ENCODE data around the gene UGGT2.
"Not testable (repeated sequence)": the region's sequence is repeated elsewhere in the genome, so short reads cannot be mapped to it uniquely, and the experiment has no call there.

The UGGT2 gene

DNA sequence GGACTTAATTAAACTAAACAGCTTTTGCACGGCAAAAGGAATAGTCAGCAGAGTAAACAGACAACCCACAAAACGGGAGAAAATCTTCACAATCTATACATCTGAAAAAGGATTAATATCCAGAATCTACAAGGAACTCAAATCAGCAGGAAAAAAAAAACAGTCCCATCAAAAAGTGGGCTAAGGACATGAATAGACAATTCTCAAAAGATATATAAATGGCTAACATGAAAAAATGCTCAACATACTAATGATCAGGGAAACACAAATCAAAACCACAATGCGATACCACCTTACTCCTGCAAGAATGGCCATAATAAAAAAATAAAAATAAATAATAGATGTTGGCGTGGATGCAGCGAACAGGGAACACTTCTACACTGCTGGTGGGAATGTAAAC is 1.7 kb downstream of the UGGT2 start:
- DNase-seq: not testable (repeated sequence)

DNA sequence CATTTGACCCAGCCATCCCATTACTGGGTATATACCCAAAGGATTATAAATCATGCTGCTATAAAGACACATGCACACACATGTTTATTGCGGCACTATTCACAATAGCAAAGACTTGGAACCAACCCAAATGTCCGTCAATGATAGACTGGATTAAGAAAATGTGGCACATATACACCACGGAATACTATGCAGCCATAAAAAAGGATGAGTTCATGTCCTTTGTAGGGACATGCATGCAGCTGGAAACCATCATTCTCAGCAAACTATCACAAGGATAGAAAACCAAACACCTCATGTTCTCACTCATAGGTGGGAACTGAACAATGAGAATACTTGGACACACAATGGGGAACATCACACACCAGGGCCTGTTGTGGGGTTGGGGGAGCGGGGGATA is 2.2 kb downstream of the UGGT2 start:
- not testable (repeated sequence) for DNase-seq

DNA sequence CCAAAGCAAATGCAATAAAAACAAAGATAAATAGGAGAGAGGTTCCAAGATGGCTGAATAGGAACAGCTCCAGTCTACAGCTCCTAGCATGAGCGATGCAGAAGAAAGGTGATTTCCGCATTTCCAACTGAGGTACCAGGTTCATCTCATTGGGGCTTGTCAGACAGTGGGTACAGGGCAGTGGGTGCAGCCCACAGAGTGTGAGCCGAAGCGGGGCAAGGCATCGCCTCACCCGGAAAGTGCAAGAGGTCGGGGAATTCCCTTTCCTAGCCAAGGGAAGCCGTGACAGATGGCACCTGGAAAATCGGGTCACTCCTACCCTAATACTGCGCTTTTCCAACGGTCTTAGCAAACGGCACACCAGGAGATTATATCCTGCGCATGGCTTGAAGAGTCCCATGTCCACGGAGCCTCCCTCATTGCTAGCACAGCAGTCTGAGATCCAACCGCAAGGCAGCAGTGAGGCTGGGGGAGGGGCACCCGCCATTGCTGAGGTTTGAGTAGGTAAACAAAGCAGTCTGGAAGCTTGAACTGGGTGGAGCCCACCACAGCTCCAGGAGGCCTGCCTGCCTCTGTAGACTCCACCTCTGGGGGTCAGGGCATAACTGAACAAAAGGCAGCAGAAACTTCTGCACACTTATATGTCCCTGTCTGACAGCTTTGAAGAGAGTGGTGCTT is 6.6 kb downstream of the UGGT2 start:
- not testable (repeated sequence) for DNase-seq

GRCh38 chr13:96044238-96044637 is 9.0 kb downstream of the UGGT2 start:
- no peak for DNase-seq

DNA sequence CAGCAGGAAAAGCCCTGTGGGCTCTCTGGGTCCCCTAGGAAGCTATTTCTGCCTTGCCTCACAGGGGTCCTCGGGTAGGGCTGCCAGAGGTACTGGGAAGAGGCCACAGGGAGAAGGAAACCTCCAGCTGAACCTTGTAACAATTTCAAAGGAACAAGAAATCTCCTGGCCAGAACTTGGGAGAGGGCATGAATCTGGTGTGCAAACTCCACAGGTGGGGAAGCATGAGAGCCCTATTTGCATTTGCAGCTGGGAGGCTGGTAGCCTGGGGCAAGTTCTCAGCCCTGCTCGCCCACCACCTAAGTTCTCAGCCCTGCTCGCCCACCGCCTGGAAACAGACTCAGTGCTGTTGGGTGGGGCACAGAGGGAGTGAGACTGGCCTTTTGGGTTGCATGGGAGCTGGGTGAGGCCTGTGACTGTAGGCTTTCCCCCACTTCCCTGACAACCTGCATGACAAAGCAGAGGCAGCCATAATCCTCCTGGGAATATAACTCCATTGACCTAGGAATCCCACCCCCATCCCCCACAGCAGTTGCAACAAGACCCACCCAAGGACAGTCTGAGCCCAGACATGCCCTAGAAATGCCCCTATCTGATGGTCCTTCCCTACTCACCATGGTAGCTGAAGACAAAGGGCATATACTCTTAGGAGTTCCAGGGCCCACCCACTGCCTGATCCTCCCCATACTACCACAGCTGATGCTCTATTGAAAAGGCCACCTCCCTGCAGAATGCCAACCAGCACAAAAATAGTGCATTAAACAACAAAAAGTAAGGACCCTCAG is 11.7 kb downstream of the UGGT2 start:
- no peak for DNase-seq

GRCh38 chr13:96036515-96036914 is 16.7 kb downstream of the UGGT2 start:
- DNase-seq: no peak

- DNase-seq: no peak
These were observed 18.5 kb downstream of the UGGT2 start for GRCh38 chr13:96034662-96035061.

- no peak for DNase-seq
These were observed 19.8 kb downstream of the UGGT2 start for GRCh38 chr13:96033220-96034015.

DNA sequence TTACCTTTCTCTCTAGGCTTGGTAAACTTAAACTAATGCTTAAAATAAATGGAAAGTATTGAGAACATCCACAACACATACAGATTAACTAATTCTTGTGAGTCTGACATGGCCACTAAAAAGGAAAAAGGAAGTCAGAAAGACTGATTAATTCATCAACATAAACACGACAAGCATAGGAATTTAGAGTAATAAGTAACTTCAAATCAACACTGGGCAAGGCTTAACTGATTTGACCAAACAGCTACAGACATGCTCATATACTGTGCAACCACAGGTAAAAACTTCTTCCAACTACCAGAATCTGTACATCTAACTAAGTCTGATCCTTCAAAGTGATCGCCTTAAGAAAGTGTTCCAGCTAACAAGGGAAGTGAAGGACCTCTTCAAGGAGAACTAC is 20.5 kb downstream of the UGGT2 start:
- no peak for DNase-seq

DNA sequence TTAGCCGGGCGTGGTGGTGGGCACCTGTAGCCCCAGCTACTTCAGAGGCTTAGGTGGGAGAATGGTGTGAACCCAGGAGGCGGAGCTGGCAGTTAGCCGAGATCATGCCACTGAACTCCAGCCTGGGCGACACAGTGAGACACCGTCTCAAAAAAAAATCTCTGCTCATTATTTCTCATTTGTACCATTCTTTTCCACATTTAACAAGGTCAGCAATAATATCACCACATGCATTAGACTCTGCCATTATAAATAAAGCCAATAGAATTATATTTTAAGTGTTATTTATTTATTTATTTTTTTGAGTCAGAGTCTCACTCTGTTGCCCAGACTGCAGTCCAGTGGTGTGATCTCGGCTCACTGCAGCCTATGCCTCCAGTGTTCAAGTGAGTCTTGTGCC is 24.2 kb downstream of the UGGT2 start:
- DNase-seq: no peak

- DNase-seq: no peak
These were observed 25.7 kb downstream of the UGGT2 start for GRCh38 chr13:96027496-96027895.

- DNase-seq: no peak
These were observed 27.9 kb downstream of the UGGT2 start for GRCh38 chr13:96025283-96025682.

DNA sequence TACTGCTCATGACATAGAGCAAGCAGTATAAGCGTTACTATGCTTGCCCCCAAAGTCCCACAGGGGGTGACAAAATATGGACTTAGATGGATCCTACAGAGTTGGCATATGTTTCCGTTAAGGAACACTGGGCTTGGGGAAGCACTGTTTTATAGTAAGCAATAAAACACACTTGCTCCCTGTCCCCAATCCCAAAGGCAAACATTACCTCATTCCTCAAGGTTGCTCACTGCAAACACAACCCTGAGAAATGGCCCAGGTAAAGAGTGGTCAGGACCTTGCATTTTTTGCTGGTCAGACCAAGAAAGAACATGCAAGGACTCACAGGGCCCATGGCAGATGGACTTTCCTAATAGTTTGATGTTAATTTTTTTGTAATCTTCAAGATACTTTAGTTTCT is 32.3 kb downstream of the UGGT2 start:
- peak; percentile 35 for DNase-seq

GRCh38 chr13:96020155-96020575 is 33.0 kb downstream of the UGGT2 start:
- peak; percentile 79 for DNase-seq

GRCh38 chr13:96018135-96018534 is 35.1 kb downstream of the UGGT2 start:
- no peak for DNase-seq

DNA sequence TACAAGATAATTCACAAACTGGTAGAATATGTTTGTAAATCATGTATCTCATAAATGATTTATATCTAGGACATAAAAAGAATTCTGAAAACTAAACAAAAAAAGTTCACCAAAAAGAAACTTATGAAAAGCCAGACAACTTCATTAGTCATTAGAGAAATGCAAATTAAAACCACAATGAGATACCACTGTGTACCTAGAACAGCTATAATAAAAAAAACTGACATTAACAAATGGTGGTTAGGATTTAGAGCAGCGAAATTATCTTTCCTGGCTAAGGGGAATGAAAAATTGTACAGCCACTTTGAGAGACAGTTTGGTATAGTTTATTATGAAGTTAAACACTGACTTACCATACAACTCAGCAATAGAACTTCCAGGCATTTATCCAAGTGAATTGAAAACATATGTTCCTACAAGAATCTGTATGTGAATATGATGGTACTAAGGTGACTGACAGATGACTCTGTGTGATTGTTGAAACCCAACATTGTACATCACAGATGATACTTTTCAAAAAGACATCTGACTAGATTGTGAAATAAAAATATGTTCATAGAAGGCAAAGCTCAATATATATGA is 41.8 kb downstream of the UGGT2 start:
- DNase-seq: no peak

- no peak for DNase-seq
These were observed 49.9 kb downstream of the UGGT2 start for GRCh38 chr13:96003304-96003703.

DNA sequence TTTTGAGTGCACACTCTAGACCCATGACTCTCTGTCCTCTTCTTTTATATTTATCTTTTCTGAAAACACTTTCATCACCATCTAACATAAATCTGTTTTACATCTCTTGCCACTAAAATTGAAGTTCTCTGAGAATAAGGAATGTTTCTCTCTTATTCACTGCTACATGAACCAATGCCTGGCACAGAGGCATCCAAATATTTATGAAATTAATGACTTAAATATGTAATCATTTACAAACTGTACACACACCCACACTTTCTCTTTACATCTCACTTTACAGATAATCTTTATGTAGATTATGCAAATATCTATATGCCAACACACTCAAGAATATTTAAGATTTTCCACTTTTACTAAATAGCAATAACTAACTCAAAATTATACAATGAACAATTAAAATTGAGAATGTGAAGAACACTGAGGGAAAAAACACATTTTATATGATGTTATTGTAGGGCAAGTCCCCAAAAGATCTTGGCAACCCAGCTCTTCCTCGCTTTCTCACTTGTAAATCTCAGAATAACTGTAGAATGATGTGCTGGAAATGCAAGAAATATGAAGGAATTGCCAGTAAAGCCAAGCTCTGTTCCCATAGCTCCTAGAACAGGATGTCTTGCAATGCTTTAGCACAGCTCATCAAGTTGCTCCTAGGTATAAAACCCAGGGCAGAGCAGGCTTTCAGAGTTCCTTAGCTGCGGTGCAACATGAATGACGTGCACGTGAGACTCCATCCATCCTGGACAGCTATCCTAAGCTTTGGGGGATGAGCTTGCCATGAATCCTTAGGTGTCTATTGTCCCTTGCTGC is 50.7 kb downstream of the UGGT2 start:
- DNase-seq: no peak

- DNase-seq: no peak
These were observed 53.1 kb downstream of the UGGT2 start for GRCh38 chr13:96000069-96000468.

- no peak for DNase-seq
These were observed 65.4 kb downstream of the UGGT2 start for GRCh38 chr13:95987841-95988240.

GRCh38 chr13:95982144-95982543 is 71.1 kb downstream of the UGGT2 start:
- peak; percentile 16 for DNase-seq

DNA sequence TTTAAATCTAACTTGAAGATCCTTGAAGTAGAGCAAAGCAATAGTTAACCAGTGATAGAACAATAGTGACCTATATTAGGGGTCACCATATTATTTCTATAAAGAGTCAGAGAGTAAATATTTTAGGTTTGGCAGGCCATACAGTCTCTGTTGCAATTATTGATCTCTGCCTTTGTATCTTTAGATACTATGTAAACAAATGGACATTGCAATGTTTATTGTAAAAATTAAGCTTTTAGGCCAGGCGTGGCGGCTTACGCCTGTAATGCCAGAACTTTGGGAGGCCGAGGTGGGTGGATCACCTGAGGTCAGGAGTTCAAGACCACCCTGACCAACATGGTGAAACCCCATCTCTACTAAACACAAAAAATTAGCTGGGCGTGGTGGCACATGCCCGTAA is 80.5 kb downstream of the UGGT2 start:
- not testable (repeated sequence) for DNase-seq

All from NCI-H69 (cell line).